Measurements from ENCODE around the gene PSD2. TPM values are rescaled to one million over a fixed set of nuclear protein-coding genes. Genes with fewer than 3 reads are reported as not detected.

PSD2 gene
- total RNA-seq, 1 donor from 2014 or later: 0.62 TPM

DNA sequence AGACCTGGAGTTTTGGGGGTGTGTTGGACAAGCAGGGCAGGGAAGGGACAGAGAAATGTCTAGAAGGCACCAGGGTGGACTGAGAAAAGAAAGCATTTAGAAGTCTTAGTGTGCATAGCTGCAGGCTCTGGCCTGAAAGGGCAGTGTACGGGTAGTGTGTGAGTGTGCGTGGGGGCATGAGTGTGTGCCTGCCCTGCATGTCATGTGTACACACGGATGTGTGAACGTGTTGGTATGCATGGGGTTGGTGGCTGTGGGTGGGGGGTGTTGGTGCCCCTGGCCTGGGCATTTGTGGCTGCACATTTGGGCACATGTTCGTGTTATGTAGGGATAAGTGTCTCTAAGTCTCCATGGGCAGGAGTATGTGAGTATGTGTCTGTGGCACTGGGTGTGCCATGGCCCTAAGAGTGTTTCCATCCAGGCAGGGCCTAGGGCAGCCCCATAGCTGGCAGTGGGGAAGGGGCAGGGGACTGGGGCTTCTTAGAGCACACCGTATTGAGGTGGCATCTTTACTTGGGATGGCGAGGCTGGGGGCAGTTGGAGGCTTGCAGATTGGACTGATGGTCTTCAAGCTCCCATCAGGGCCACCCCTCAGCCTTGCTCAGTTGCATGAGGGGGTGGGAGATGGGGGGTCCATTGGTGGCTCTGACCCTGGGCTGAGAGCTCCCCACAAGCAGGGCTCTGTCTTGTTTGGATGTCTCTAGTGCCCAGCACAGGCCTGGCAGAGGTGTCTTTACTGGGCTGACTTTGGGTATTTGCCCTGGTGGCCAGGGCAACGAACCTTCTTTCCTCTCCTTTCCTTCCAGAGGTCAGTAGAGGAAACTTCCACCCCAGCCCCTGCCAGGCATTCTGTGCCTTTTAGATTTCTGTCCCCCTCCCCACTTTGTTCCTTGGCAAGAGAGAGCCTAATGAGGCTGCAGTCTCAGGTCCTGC, 15.0 kb downstream of the PSD2 start:
- H3K4me1 Mint-ChIP-seq (ENCODE audit: unreplicated experiment): no peaks in the 10 kb centered on the region
- TF ChIP-seq, protein P1, sequence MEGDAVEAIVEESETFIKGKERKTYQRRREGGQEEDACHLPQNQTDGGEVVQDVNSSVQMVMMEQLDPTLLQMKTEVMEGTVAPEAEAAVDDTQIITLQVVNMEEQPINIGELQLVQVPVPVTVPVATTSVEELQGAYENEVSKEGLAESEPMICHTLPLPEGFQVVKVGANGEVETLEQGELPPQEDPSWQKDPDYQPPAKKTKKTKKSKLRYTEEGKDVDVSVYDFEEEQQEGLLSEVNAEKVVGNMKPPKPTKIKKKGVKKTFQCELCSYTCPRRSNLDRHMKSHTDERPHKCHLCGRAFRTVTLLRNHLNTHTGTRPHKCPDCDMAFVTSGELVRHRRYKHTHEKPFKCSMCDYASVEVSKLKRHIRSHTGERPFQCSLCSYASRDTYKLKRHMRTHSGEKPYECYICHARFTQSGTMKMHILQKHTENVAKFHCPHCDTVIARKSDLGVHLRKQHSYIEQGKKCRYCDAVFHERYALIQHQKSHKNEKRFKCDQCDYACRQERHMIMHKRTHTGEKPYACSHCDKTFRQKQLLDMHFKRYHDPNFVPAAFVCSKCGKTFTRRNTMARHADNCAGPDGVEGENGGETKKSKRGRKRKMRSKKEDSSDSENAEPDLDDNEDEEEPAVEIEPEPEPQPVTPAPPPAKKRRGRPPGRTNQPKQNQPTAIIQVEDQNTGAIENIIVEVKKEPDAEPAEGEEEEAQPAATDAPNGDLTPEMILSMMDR (IDR thresholded peaks at IDR 0.05): no peak
- no peak overlapping the region for H3K27ac Mint-ChIP-seq (ENCODE audit: unreplicated experiment)
- H3K9me3 Mint-ChIP-seq (ENCODE audit: unreplicated experiment): no peaks in the 10 kb centered on the region
- no peak overlapping the region for H3K4me3 Mint-ChIP-seq (ENCODE audit: unreplicated experiment)
- no peaks in the 10 kb centered on the region for H3K36me3 Mint-ChIP-seq (ENCODE audit: unreplicated experiment)
- H3K27me3 Mint-ChIP-seq (ENCODE audit: unreplicated experiment): peaks cover 24% of the 10 kb centered on the region
- no peak for DNase-seq (ENCODE audit: extremely low spot score, unreplicated experiment)

DNA sequence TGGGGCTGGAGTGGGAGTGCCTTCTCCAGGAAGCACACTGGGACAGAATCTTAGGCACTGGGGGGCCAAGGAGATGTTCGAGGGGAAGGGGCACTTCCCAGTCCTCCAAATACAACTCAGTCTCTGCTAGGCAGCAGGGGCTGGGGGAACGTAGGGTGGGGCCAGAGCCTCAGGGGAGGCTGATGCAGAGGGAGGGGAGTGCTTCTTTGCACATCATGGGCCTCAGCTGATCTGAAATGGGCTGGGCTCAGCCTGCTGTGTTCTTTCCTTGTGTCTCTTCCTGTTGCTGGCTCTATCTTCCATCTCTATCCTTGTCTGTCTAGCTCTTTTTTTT, 15.6 kb downstream of the PSD2 start:
- no peak overlapping the region for H3K27ac Mint-ChIP-seq (ENCODE audit: unreplicated experiment)
- no peak for DNase-seq (ENCODE audit: extremely low spot score, unreplicated experiment)
- no peaks in the 10 kb centered on the region for H3K9me3 Mint-ChIP-seq (ENCODE audit: unreplicated experiment)
- TF ChIP-seq, protein P1 (IDR thresholded peaks at IDR 0.05): no peak
- H3K36me3 Mint-ChIP-seq (ENCODE audit: unreplicated experiment): no peaks in the 10 kb centered on the region
- H3K4me1 Mint-ChIP-seq (ENCODE audit: unreplicated experiment): no peaks in the 10 kb centered on the region
- no peak overlapping the region for H3K4me3 Mint-ChIP-seq (ENCODE audit: unreplicated experiment)
- H3K27me3 Mint-ChIP-seq (ENCODE audit: unreplicated experiment): peaks cover 23% of the 10 kb centered on the region

DNA sequence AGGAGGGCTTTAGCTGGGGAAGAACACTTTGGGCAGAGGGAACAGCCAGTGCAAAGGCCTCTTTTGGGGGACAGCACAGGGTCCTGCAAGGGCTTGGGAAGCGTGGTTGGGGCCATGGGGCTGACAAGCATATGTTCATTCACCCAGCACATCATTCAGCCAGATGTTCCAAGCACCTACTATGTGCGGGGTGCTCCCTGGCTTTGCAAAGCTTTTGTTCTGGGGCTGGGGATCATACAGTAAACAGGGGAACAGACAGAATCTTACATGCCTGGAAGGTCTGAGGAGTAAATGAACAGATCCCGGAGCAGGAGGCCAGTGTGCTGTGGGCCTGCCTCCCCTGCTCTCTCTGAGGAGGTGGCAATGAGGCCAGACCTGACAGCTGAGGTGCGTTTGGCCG, 16.7 kb downstream of the PSD2 start:
- H3K36me3 Mint-ChIP-seq (ENCODE audit: unreplicated experiment): no peaks in the 10 kb centered on the region
- H3K27ac Mint-ChIP-seq (ENCODE audit: unreplicated experiment): no peak overlapping the region

DNA sequence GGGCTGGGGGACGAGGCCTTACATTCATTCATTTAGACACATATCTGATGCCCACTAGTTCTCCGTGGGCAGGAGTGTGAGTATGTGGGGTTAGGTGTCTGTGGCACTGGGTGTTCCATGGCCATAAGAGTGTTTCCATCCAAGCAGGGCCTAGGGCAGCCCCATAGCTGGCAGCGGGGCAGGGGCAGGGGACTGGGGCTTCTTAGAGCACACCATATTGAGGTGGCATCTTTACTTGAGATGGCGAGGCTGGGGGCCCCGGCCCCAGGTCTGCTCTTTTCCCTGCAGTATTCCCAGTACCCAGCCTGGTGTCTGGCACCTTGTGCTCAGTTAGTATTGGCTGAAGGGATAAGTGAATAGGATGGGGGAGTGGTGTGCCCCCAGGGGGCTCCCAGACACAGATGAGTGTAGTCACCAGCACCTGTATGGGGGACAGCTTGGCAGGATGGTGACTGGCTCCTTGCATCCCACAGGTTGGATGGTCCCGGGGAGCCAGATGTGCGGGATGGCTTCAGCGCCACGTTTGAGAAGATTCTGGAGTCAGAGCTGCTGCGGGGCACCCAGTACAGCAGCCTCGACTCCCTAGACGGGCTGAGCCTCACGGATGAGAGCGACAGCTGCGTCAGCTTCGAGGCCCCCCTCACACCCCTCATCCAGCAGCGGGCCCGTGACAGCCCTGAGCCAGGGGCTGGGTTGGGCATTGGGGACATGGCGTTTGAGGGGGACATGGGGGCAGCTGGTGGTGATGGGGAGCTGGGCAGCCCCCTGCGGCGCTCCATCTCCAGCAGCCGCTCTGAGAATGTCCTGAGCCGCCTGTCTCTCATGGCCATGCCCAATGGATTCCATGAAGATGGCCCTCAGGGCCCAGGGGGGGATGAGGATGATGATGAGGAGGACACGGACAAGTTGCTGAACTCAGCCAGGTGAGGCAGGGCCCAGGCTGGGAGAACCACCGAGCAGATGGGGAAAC, 17.5 kb downstream of the PSD2 start:
- Mint-ChIP-seq H3K9me3 (ENCODE audit: unreplicated experiment) (no peaks in the 10 kb centered on the region), H3K4me1 (ENCODE audit: unreplicated experiment) (no peaks in the 10 kb centered on the region), H3K36me3 (ENCODE audit: unreplicated experiment) (no peaks in the 10 kb centered on the region), H3K27me3 (ENCODE audit: unreplicated experiment) (peaks cover 34% of the 10 kb centered on the region), H3K27ac (ENCODE audit: unreplicated experiment) (no peak overlapping the region), H3K4me3 (ENCODE audit: unreplicated experiment) (no peak overlapping the region)
- no peak for DNase-seq (ENCODE audit: extremely low spot score, unreplicated experiment)
- TF ChIP-seq, protein P1 (IDR thresholded peaks at IDR 0.05): no peak

More for the DNA sequence above, 16.7 kb downstream of the PSD2 start:
- Mint-ChIP-seq H3K4me3 (ENCODE audit: unreplicated experiment) (no peak overlapping the region), H3K4me1 (ENCODE audit: unreplicated experiment) (no peaks in the 10 kb centered on the region), H3K27me3 (ENCODE audit: unreplicated experiment) (peaks cover 26% of the 10 kb centered on the region), H3K9me3 (ENCODE audit: unreplicated experiment) (no peaks in the 10 kb centered on the region)
- no peak for DNase-seq (ENCODE audit: extremely low spot score, unreplicated experiment)
- TF ChIP-seq, protein P1 (IDR thresholded peaks at IDR 0.05): no peak
